ENCODE data around the gene TLE4. TPM values are rescaled to one million over a fixed set of nuclear protein-coding genes. Genes with fewer than 3 reads are reported as not detected.
"Not testable (repeated sequence)": the region's sequence is repeated elsewhere in the genome, so short reads cannot be mapped to it uniquely, and the experiment has no call there.

TLE4 gene
- total RNA-seq, 1 experiment from 2014 or later = 8.7 TPM

DNA sequence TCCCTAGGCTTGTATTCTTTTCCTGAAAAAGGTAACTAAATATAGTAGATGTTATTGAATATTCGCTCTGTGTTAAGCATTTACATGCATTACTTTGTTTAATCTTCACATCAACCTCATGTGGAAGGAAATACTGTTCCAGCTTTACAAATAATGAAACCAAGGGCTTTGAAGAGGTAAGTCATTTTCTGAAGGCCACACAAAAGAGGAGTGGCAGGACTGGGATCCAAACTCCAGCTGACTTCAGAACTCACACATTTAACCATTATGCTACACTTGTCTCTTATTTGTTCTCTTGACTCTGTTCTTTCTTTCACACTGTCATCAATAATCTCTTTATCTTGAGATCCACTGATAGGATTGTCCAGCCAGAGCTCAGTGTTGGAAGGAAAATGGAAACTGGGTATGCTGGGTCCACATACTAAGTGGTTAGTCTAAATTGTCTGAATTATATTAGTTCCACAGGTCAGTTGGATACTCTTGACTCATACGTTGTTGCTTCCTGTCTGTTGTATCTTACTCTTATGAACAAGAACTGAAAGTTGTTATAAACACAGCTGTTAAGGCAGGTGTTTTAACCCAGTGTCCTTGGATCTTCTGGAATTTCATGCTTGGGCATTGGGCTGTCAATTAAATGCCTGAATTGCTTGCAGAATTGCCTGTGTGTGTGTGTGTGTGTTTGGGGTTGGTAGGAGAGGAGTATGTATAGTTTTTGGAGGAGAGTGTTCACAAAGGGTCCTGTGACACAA, 65.6 kb downstream of the TLE4 start:
- Mint-ChIP-seq H3K36me3 (ENCODE audit: insufficient read depth, unreplicated experiment) (no peaks in the 10 kb centered on the region), H3K27ac (ENCODE audit: low read depth, unreplicated experiment) (no peak overlapping the region), H3K9me3 (ENCODE audit: unreplicated experiment) (no peaks in the 10 kb centered on the region), H3K4me3 (ENCODE audit: unreplicated experiment) (no peak overlapping the region), H3K27me3 (ENCODE audit: insufficient read depth, unreplicated experiment) (no peaks in the 10 kb centered on the region), H3K4me1 (ENCODE audit: insufficient read depth, unreplicated experiment) (no peaks in the 10 kb centered on the region)
- ChIA-PET POLR2A (interaction anchor here (1.3 to 1.8 kb wide), 2 partner anchors 9 to 13 kb away, joined by 4 to 8 read pairs; no protein-coding TSS in a partner anchor), CTCF (no interaction called here)
- no TSS peak for BruUV-seq (replicated peaks)
- no peak for TF ChIP-seq CTCF (IDR thresholded peaks at IDR 0.05; ENCODE audit: unreplicated experiment)
- intact Hi-C loops (cut with micrococcal nuclease) = no loop called here
- DNase-seq (ENCODE audit: unreplicated experiment) = no peak

- no peak overlapping the region for H3K4me3 Mint-ChIP-seq (ENCODE audit: unreplicated experiment)
- BruUV-seq (replicated peaks) = no TSS peak
- ChIA-PET POLR2A (interaction anchor here (0.6 to 1.0 kb wide), 3 partner anchors 21 to 33 kb away, joined by 3 read pairs; no protein-coding TSS in a partner anchor), CTCF (interaction anchor here (0.6 to 0.9 kb wide), 5 partner anchors 9 to 250 kb away, joined by 3 read pairs; partner anchors contain the start of gene TLE4)
- intact Hi-C loops (cut with micrococcal nuclease) = no loop called here
- H3K36me3 Mint-ChIP-seq (ENCODE audit: insufficient read depth, unreplicated experiment) = no peaks in the 10 kb centered on the region
- H3K27me3 Mint-ChIP-seq (ENCODE audit: insufficient read depth, unreplicated experiment) = no peaks in the 10 kb centered on the region
- H3K27ac Mint-ChIP-seq (ENCODE audit: low read depth, unreplicated experiment) = no peak overlapping the region
- TF ChIP-seq CTCF (IDR thresholded peaks at IDR 0.05; ENCODE audit: unreplicated experiment) = no peak
- H3K9me3 Mint-ChIP-seq (ENCODE audit: unreplicated experiment) = no peaks in the 10 kb centered on the region
- no peak for DNase-seq (ENCODE audit: unreplicated experiment)
- no peaks in the 10 kb centered on the region for H3K4me1 Mint-ChIP-seq (ENCODE audit: insufficient read depth, unreplicated experiment)
Measured at GRCh38 chr9:79638806-79639205, 67.0 kb downstream of the TLE4 start.

GRCh38 chr9:79639354-79639753, 67.6 kb downstream of the TLE4 start:
- Mint-ChIP-seq H3K36me3 (ENCODE audit: insufficient read depth, unreplicated experiment) (no peaks in the 10 kb centered on the region), H3K27ac (ENCODE audit: low read depth, unreplicated experiment) (no peak overlapping the region), H3K9me3 (ENCODE audit: unreplicated experiment) (no peaks in the 10 kb centered on the region), H3K27me3 (ENCODE audit: insufficient read depth, unreplicated experiment) (no peaks in the 10 kb centered on the region), H3K4me3 (ENCODE audit: unreplicated experiment) (no peak overlapping the region), H3K4me1 (ENCODE audit: insufficient read depth, unreplicated experiment) (no peaks in the 10 kb centered on the region)
- ChIA-PET CTCF (interaction anchor here (0.9 kb wide), 1 partner anchor 10 kb away, joined by 3 read pairs; no protein-coding TSS in a partner anchor), POLR2A (no interaction called here)
- intact Hi-C loops (cut with micrococcal nuclease) = no loop called here
- no TSS peak for BruUV-seq (replicated peaks)
- no peak for TF ChIP-seq CTCF (IDR thresholded peaks at IDR 0.05; ENCODE audit: unreplicated experiment)
- no peak for DNase-seq (ENCODE audit: unreplicated experiment)

- H3K36me3 Mint-ChIP-seq (ENCODE audit: insufficient read depth, unreplicated experiment); DNase-seq (ENCODE audit: unreplicated experiment); CTCF ChIA-PET; H3K27ac Mint-ChIP-seq (ENCODE audit: low read depth, unreplicated experiment); BruUV-seq (replicated peaks); H3K27me3 Mint-ChIP-seq (ENCODE audit: insufficient read depth, unreplicated experiment); H3K4me1 Mint-ChIP-seq (ENCODE audit: insufficient read depth, unreplicated experiment); POLR2A ChIA-PET; intact Hi-C loops (cut with micrococcal nuclease); H3K4me3 Mint-ChIP-seq (ENCODE audit: unreplicated experiment); H3K9me3 Mint-ChIP-seq (ENCODE audit: unreplicated experiment): not testable (repeated sequence)
Measured at GRCh38 chr9:79640067-79640466, 68.3 kb downstream of the TLE4 start.
